Osteocyte (in vitro differentiated cells): ENCODE data around the gene PKNOX2. TPM values are rescaled to one million over a fixed set of nuclear protein-coding genes. Genes with fewer than 3 reads are reported as not detected.

Experiments
- DNase-seq: peaks from one replicate; pipeline ENCODE4 v3.0.0; 2021; ENCODE audit warnings: mixed read lengths; ENCODE audit not compliant: unreplicated experiment; ENCODE audit errors: extremely low spot score
- H3K27ac Mint-ChIP-seq: one replicate; pipeline ENCODE4 v1.8.0; 2021; ENCODE audit warnings: mild to moderate bottlenecking, mixed read lengths; ENCODE audit not compliant: unreplicated experiment
- H3K27me3 Mint-ChIP-seq: one replicate; pipeline ENCODE4 v1.8.0; 2021; ENCODE audit warnings: mixed read lengths; ENCODE audit not compliant: unreplicated experiment
- H3K36me3 Mint-ChIP-seq: one replicate; pipeline ENCODE4 v1.8.0; 2021; ENCODE audit warnings: mixed read lengths; ENCODE audit not compliant: unreplicated experiment
- H3K4me1 Mint-ChIP-seq: one replicate; pipeline ENCODE4 v1.8.0; 2021; ENCODE audit warnings: mixed read lengths; ENCODE audit not compliant: unreplicated experiment
- H3K4me3 Mint-ChIP-seq: one replicate; pipeline ENCODE4 v1.8.0; 2021; ENCODE audit warnings: mild to moderate bottlenecking, moderate library complexity, mixed read lengths; ENCODE audit not compliant: unreplicated experiment
- H3K9me3 Mint-ChIP-seq: one replicate; pipeline ENCODE4 v1.8.0; 2021; ENCODE audit warnings: mixed read lengths; ENCODE audit not compliant: unreplicated experiment
- CTCF ChIP-seq: fragments of 200-600 bp; sonication (generic); IDR thresholded peaks from 2 replicates; pipeline ENCODE4 v1.5.0; 2021; ENCODE audit warnings: antibody characterized with exemption, mild to moderate bottlenecking, moderate library complexity
- total RNA-seq: library from RNA; stranded (reverse); gene quantifications from 2 replicates; pipeline ENCODE4 v1.2.1, GENCODE V29; 2021

The PKNOX2 gene
- total RNA-seq, 1 donor from 2014 or later: 89.3 TPM

GRCh38 chr11:125404811-125405790 is 240.6 kb downstream of the PKNOX2 start:
- Mint-ChIP-seq H3K27ac (peak overlapping the region; percentile 82), H3K9me3 (no peaks in the 10 kb centered on the region), H3K36me3 (peaks cover 50% of the 10 kb centered on the region), H3K4me1 (peaks cover 49% of the 10 kb centered on the region), H3K27me3 (no peaks in the 10 kb centered on the region), H3K4me3 (no peak overlapping the region)
- TF ChIP-seq CTCF: peak; percentile 96
- DNase-seq: peak; percentile 93

DNA sequence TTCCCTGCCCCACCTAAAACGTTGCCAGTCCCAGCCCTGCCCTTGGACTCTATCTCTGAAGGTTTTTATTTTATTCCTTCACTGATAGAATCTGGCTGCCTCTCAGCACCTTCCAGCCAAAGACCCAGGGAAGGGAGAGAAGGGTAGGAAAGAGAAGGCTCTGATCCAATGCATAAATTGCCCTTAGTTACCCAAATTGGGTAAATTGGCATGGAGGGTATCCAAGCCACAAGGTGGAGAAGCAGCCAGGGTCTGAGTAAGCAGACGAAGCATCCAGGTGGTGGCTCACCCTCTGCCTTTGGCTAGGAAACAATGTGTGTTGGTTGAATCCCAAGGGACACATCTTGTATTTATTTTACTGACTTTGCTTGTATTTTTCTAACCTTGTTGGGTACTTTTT is 242.5 kb downstream of the PKNOX2 start:
- no peak for DNase-seq
- no peak overlapping the region for H3K27ac Mint-ChIP-seq
- H3K4me1 Mint-ChIP-seq: peaks cover 35% of the 10 kb centered on the region
- no peaks in the 10 kb centered on the region for H3K27me3 Mint-ChIP-seq
- H3K4me3 Mint-ChIP-seq: no peak overlapping the region
- no peak for TF ChIP-seq CTCF
- H3K36me3 Mint-ChIP-seq: peaks cover 42% of the 10 kb centered on the region
- no peaks in the 10 kb centered on the region for H3K9me3 Mint-ChIP-seq

DNA sequence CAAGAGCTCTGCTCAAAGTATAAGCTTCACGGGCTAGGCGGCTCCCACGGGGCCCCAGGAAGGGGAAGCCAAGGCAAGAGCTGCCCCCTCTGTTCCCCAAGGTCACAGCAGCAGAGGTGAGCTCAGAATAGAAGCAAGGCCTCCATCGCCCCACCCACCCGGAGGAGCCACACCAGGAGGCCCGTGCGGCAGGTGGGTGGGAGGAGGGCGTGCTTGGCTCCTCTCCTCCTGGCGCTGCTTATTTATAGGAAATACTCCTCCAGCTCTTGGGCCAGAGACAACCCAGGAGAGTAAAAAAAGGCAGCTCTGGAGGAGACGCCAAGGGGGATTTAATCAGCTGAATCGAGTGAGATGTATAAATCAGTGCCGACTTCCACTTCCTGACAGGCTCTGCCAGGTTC is 243.8 kb downstream of the PKNOX2 start:
- peaks cover 43% of the 10 kb centered on the region for H3K36me3 Mint-ChIP-seq
- TF ChIP-seq CTCF: no peak
- no peak overlapping the region for H3K4me3 Mint-ChIP-seq
- no peaks in the 10 kb centered on the region for H3K9me3 Mint-ChIP-seq
- H3K4me1 Mint-ChIP-seq: peaks cover 28% of the 10 kb centered on the region
- no peaks in the 10 kb centered on the region for H3K27me3 Mint-ChIP-seq
- no peak overlapping the region for H3K27ac Mint-ChIP-seq
- no peak for DNase-seq

DNA sequence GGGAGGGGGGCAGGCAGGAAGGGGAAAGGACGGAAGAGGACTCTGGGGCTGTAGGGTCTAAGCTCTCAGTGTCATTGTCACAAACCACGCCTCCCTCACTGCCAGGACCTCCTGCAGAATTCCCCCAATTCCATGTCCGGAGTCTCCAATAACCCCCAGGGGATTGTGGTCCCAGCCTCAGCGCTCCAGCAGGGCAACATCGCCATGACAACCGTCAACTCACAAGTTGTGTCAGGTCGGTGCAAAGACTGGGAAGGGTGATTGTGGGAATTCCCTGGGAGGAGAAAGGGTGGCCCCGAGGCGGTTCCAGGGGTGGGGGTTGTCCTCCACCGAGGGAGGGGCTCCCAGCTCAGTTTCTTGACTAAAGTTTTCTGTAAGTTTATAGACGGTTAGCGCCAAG is 245.5 kb downstream of the PKNOX2 start:
- DNase-seq: no peak
- Mint-ChIP-seq H3K36me3 (peaks cover 42% of the 10 kb centered on the region), H3K27ac (peak overlapping the region; percentile 23), H3K4me3 (no peak overlapping the region), H3K4me1 (peaks cover 10% of the 10 kb centered on the region), H3K27me3 (no peaks in the 10 kb centered on the region), H3K9me3 (no peaks in the 10 kb centered on the region)
- no peak for TF ChIP-seq CTCF

- peaks cover 7% of the 10 kb centered on the region for H3K4me1 Mint-ChIP-seq
- no peak overlapping the region for H3K4me3 Mint-ChIP-seq
- H3K36me3 Mint-ChIP-seq: peaks cover 47% of the 10 kb centered on the region
- no peak for TF ChIP-seq CTCF
- no peaks in the 10 kb centered on the region for H3K27me3 Mint-ChIP-seq
- DNase-seq: no peak
- H3K27ac Mint-ChIP-seq: no peak overlapping the region
- H3K9me3 Mint-ChIP-seq: no peaks in the 10 kb centered on the region
Measured at GRCh38 chr11:125412177-125412496, 247.6 kb downstream of the PKNOX2 start.
